GM19328 (cell line): ENCODE results near the gene TUBB4B.

Experiments used
- ATAC-seq: cut with Tn5 transposase; IDR thresholded peaks from one replicate; pipeline ENCODE4 v1.9.1; 2021; ENCODE audit warnings: mild to moderate bottlenecking, moderate library complexity; ENCODE audit not compliant: unreplicated experiment

The TUBB4B gene

DNA sequence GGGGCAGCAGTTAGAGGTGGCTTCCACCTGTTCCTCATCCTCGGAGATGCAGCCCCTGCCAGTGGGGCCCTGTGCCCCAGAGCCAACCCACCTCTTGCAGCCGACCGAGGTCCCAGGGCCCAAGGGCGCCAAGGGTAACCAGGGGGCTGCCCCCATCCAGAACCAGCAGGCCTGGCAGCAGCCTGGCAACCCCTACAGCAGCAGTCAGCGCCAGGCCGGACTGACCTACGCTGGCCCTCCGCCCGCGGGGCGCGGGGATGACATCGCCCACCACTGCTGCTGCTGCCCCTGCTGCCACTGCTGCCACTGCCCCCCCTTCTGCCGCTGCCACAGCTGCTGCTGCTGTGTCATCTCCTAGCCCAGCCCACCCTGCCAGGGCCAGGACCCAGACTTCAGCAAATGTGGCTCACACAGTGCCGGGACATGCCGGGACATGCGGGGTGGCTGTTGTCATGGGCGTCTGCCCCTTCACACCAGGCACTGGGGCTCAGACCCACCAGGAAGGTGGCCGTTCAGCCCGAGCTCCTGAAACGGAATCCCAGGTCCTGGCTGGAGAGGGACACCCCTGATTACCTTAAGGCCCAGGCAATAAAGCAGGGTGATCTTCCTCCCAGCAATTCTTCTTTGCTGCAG, 15.3 kb upstream of the TUBB4B start:
- no peak for ATAC-seq

DNA sequence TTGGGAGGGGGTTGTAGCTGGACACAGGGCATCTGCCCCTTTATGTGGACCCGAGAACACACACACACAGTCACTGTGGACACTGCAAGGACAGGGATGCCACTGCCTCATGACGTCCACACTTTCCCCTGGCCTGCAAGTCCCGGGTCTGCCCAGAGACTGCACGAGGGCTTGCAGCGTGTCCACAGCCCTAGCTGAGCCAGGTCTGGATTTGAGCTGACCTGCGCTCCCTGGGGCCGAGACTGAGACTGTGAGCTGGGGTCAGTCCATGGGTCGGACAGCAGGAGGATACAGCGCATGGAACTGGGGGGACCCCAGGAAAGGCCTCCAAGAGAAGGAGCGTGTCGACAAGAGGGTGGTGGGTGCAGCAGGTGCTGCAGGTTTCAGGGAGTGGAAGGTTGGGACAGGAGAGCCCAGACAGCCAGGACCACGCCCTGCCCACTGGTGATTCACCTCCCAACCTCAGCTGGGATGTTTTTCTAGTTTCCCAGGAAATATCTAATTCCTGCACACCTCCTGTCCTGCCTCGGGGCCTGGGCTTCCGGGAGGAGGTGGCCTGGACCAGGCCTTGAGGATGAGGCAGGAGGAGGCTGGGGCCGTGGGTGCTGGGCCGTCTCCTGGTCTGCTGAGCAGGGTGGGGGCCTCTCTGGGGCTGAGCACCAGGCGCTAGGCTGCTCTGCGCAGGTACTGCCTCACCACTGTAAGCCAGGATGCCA, 14.6 kb upstream of the TUBB4B start:
- ATAC-seq: no peak

DNA sequence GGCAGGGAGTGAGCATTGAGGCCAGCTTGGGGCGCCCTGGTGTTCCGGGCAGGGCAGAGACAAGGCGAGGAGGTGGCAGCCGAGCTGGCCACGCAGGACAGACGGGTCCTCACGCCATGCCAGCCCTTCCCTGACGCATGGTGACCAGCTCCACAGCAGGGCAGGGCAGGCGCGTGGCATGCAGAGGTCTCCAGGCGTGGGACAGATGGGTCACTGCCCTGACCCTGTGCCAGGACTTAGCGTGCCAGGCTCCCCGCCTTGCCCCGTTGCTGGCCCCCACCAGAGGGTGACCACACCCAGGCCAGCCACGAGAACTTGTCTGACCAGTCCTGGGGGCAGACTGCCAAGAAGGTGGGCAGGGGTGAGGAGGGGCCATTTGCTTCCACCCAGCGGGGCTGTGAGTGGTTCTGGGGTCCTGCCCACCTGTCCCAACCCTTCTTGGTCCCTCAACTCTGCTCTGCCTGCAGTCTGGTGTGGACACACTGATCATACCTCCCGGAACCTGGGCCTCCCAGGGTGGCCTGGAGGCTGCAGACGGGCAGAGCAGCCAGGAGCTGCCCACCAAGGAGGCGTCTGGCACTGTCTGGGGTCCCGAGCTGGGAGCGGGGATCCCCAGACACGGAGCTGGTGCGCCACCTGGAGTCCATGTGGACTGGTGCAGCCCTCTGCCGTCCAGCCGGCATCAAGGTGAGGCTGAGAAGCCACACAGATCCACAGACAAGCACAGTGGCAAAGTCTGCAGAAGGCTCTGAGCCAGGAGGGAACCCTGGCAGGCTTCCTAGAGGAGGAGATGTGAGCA, 13.8 kb upstream of the TUBB4B start, which contains the start of gene RNF224:
Gene RNF224 (plus strand): TSS at position 449 of the 799 bp plus-strand sequence. CDS start 834 bp downstream, outside the sequence.
- no peak for ATAC-seq

DNA sequence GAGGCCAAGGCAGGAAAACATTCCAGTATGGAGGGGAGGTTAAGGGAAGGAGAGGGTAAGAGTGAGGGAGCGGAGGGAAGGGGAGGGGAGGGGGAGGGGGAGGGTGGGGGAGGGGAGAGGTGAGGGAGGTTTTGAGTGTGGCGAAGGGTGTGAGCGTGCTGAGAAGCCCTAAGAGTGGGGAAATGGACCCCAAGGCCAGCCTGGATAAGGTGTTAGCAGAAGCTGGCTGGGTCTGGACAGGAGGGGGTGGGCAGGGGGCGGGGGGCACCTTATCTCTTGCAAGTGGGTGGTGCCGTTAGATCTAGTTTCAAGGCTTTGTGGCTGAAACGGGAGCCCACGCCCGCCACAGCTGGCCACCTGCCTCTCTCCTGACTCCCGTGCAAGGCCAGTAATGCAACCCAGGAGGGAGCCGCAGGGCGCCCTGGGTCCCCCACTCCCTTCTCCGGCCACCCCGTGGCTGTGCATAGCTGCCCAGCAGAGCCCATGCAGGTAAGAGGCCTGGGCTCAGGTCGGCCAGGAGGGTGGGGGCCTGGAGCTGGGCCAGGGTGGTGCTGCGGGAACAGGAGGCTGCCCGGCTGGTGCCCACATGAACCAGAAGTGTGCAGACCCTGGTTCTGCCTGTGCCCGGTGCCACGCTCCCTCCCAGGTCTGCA, 13.1 kb upstream of the TUBB4B start:
- no peak for ATAC-seq

DNA sequence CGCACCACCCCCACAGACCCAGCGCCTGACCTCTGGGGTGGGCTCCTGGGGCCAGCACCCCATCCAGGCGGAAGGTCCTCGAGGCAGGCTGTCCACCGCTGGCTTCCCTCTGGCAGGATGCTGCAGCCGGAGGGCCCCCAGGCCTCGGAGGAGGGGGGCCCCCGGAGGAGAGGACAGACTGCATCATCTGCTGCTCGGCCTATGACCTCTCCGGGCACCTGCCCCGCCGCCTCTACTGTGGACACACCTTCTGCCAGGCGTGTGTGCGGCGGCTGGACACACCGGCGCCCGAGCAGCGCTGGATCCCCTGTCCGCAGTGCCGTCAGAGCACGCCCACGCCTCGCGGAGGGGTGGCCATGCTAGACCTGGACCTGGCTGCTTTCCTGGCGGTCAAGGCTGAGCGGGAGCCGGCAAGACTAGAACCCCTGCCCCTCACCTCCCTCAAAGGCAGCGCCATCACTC, 12.6 kb upstream of the TUBB4B start:
- no peak for ATAC-seq

DNA sequence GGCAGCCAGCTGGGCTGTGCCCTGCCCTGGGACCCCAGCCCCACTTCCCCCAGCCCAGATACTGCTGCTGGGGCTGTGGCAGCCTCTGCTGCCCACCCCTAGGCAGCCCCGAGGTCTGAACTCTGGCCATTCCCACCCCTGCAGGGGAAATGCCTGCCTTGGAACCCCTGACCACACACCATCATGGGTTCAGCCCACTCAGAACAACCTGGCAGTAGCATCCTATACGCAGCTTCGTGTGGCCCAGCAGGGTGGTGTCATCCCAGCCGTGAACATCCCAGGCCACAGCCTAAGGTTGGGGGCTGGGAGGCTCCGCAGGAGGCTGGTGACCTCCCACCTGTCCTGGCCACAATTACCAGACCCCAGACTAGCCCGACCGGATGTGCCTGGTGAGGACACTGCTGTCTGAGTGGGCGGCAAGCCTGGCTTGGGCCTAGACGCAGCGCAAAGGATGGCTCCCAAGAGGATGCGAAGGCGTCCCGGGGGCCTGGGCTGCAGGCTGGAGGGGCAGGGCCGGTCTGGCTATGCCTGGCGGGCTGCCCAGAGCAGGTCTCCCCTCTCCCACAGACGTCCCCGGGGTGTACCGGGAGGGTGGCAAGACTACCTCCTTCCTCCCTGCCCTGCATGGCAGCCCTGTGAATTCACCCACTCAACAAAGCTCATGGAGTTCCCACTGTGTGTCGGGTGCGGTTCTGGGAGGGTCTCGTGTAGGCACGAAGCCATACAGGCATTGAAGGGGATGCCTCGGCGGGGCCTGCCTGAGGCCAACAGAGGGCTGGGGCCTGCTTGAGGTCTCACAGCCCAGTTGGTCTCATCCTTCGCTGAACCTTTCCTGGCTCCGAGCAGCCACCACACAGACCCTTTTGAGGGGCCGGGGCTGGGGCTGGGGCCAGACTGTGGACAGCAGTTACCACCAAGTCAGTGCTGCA, 11.9 kb upstream of the TUBB4B start:
- ATAC-seq: no peak

DNA sequence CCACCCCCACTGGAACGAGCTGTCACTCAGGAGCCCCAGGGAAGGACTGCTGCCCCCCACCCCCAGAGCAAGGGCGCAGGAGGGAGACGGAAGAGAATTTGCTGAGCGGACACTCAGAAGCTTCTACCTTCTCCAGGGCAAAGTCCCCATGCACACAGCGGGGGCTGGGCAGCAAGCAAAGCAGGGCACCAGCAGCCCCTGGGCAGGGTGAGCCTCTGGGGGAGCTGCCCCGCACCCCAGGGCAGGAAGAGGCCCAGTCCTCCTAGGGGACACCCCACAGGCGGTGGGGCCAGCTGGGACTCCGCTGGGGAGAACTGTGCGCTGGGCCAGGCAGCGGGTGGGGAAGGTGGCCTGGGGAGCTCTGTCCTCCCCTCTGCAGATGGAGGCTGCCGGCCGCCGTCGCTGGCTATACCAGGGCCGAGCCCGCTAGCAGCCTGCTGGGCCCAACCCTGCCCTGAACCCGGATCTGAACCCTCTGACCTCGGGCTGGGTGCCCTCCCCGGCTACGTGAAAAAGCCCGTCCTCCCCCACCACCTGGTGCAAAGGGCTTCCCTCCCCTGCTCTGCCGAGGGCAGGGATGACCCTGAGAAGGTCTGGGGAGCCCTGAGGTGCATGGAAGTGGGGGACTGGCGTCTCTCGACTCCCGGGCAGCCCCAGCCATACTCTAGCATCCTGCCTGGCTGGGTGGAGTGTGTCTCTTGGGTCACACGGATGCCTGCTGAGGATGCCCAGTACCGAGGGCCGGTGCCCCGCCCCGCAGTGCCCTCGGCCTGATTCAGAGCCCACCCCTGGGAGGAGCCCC, 11.0 kb upstream of the TUBB4B start:
- no peak for ATAC-seq

DNA sequence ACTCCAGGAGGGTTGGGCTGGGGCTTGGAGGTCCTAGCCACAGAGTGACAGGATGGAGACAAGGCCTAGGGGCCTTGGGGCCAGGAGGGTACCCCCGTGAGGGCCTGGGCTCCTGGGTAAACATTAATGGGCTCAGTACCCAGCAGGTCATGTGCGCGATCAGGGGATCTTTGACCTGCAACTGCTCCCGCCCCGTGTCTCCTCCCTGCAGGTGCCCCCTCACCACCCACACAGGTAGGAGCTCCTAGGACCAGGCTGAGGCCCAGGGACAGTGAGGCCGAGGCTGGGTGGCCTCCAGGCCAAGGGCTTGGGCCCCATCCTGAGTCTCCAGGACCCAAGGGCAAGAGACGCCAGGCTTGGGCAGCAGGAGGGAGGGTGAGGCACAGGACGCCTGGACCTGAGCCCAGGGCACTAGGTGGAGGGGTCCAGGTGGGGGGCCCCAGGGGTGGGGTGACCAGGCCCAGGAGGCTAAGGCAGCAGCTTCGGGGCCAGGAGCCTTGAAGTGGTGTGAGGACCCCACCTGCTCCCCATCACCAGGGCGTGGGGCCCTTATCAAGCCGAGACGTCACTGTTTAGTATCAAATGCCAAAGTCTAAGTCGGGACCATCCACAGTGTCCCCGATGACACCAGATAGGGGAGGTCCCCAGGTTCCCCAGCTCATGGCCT, 10.2 kb upstream of the TUBB4B start, which contains the start of gene SLC34A3:
Gene SLC34A3 (plus strand): TSS at position 197 of the 667 bp plus-strand sequence. CDS start 802 bp downstream, outside the sequence.
- ATAC-seq: no peak

DNA sequence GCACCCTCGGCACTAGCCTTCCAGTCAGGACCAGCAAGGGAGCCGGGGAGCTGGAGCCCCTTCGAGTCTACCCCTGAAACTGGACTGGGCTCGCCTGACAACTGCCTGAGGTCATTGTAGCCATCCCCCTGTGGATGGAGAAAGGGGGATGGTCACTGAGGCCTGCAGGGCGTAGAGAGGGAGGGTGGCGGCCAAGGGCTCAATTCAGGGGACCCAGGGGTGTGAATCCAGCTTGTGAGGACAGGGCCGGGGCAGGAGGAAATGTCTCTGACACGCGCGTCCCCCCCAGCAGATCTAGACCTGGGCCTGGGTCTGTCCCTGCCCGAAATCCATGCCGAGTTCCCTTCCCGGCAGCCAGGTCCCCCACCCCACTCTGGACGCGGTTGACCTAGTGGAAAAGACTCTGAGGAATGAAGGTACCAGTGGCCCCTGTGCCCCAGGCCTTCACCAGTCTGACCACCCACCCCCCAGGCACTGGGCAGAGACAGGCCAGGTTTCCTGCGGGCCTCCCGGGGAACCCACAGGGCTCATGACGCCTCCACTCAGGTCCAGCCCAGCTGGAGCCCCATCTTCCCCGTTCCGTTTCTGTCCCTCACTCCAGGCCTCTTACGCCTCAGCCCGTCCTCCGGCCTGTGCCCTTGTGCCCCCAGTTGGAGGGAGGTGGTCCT, 9.6 kb upstream of the TUBB4B start:
- no peak for ATAC-seq

DNA sequence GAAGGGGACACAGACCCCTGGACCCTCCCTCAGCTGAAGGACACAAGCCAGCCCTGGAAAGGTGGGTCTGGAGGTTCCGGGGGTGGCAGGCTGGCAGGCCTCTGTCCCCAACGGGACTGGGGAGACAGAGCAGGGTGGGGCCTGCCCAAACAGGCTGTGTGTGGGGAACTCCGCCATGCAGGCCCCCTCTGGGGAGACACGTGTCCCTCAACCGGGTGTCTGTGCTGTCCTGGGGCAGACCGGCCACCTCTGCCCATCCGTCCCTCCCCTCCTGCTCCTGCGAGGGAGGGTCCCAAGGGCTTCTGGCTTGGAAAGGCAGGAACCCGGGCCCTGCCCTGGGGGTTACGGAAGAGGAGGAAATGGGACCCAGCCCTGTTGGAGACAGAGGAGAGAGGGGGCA, 9.0 kb upstream of the TUBB4B start:
- ATAC-seq: no peak

DNA sequence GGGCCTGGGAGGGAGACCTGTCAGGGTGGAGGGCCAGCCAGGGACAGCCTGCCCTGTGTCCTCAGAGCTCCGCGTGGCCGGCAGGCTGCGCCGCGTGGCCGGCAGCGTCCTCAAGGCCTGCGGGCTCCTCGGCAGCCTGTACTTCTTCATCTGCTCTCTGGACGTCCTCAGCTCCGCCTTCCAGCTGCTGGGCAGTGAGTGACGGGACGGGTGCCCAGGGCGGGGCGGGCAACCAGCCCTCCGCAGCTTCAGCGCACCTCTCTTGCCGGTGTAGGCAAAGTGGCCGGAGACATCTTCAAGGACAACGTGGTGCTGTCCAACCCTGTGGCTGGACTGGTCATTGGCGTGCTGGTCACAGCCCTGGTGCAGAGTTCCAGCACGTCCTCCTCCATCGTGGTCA, 8.6 kb upstream of the TUBB4B start:
- ATAC-seq: no peak

DNA sequence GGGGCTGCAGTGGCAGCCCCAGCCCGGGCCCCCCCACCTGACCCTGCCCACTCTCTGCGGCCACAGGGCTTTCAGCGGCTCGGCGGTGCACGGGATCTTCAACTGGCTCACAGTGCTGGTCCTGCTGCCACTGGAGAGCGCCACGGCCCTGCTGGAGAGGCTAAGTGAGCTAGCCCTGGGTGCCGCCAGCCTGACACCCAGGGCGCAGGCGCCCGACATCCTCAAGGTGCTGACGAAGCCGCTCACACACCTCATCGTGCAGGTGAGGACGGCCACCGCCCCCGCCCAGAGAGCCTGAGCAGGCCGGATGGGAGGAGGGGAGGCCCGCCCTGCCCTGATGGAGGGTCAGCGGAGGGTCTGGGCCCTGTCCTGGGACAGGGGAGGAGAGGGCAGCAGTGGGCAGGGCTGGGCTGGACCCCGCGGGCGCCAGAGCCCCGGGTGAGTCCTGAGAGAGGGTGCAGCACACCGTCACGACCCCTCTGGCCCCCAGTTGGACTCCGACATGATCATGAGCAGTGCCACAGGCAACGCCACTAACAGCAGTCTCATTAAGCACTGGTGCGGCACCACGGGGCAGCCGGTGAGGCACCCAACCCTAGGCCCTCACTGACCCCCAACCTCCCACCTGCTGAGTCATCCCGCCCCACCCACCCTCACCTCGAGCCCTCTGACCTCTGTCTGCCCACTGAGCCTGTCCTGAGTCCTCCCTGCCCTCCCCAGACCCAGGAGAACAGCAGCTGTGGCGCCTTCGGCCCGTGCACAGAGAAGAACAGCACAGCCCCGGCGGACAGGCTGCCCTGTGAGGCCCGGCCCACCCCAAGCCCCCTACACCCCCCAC, 7.7 kb upstream of the TUBB4B start:
- ATAC-seq: no peak

DNA sequence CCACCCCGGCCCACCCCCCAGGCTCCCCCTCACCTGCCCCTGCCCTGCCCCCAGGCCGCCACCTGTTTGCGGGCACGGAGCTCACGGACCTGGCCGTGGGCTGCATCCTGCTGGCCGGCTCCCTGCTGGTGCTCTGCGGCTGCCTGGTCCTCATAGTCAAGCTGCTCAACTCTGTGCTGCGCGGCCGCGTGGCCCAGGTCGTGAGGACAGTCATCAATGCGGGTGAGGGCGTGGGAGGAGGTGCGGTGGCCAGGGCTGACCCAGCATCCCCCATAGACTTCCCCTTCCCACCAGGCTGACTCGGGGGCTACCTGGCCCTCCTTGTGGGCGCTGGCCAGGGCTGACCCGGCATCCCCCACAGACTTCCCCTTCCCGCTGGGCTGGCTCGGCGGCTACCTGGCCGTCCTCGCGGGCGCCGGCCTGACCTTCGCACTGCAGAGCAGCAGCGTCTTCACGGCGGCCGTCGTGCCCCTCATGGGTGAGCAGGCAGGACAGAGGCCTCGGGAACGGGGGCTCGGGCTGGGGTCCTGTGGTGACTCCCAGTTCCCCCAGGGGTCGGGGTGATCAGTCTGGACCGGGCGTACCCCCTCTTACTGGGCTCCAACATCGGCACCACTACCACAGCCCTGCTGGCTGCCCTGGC, 6.9 kb upstream of the TUBB4B start:
- no peak for ATAC-seq

DNA sequence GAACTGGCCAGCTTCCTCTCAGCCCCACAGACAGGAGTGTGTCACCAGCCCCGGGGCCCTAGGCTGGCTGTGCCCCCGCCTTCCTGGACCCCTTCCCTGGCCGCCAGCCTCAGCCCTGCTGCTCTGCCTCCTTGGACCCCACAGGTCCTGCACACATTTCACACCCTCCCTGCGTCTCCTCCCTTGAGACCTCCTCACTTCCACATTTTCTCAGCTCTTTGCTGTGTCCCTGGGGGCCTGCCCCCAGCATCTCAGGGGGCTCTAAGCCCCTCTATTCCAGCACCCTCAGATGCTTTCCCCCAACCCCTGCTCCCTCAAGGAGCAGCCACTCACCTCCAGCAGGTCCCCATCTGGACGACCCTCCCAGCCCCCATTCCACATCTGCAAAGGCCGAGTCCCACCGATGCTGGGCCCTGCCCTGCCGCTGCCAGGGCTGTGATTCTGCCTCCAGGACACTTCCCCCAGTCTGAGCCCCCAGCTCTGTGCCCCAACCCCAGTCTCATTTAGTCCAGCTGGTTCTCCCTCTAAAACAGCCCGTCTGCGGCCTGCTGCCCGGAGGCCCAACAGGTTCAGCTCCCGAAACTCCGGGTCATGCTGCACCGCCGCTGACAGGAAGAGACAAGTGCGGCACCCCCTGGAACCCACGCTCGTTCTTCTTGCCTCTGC, 6.2 kb upstream of the TUBB4B start:
- no peak for ATAC-seq

DNA sequence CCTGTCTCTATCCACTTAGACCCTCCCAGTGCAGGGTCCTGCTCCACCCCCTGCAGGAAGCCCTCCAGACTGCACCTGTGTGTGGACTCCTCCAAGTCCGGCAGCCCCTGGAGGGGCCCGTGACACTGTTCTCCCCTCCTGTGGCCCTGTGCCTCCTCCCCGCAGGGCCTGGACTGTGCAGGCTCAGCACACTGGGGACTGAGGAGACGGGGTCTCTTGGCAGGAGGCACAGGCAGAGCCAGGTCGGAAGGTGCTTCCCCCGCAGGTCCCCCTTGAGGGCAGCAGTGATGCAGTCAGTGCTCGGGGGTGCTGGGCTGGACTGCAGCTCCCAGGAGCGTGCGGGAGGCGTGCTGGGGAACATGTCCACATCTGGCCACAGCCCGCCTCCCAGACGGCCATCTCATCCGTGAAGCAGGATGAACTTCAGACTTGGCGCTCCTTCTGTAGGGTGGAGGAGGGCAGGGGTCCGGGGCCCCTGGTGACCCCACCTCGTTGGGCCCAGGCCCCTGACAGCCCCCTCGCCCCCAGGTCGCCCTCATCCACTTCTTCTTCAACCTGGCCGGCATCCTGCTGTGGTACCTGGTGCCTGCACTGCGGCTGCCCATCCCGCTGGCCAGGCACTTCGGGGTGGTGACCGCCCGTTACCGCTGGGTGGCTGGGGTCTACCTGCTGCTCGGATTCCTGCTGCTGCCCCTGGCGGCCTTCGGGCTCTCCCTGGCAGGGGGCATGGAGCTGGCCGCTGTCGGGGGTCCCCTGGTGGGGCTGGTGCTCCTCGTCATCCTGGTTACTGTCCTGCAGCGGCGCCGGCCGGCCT, 5.5 kb upstream of the TUBB4B start:
- ATAC-seq: no peak
